ENCODE measurements around the gene NAALADL2.
"Not testable (repeated sequence)": the region's sequence is repeated elsewhere in the genome, so short reads cannot be mapped to it uniquely, and the experiment has no call there.

The NAALADL2 gene

GRCh38 chr3:175447521-175447920, 588.4 kb downstream of the NAALADL2 start:
- no peak for DNase-seq

- DNase-seq: no peak
Measured at GRCh38 chr3:175453361-175453760, 594.2 kb downstream of the NAALADL2 start.

GRCh38 chr3:175456466-175456865, 597.3 kb downstream of the NAALADL2 start:
- DNase-seq: no peak

- DNase-seq: no peak
Measured at GRCh38 chr3:175457301-175457700, 598.2 kb downstream of the NAALADL2 start.

- not testable (repeated sequence) for DNase-seq
Measured at GRCh38 chr3:175460849-175461399, 601.8 kb downstream of the NAALADL2 start.

GRCh38 chr3:175464362-175464761, 605.2 kb downstream of the NAALADL2 start:
- DNase-seq: no peak

GRCh38 chr3:175469124-175469523, 610.0 kb downstream of the NAALADL2 start:
- no peak for DNase-seq

- DNase-seq: no peak
Measured at GRCh38 chr3:175475765-175476164, 616.6 kb downstream of the NAALADL2 start.

GRCh38 chr3:175476489-175476888, 617.4 kb downstream of the NAALADL2 start:
- no peak for DNase-seq

- DNase-seq: no peak
Measured at GRCh38 chr3:175477651-175478224, 618.6 kb downstream of the NAALADL2 start.

- DNase-seq: no peak
Measured at GRCh38 chr3:175478301-175478700, 619.2 kb downstream of the NAALADL2 start.

- no peak for DNase-seq
Measured at GRCh38 chr3:175479175-175479574, 620.0 kb downstream of the NAALADL2 start.

- no peak for DNase-seq
Measured at GRCh38 chr3:175479800-175480199, 620.7 kb downstream of the NAALADL2 start.

- DNase-seq: no peak
Measured at GRCh38 chr3:175484666-175485065, 625.5 kb downstream of the NAALADL2 start.

- no peak for DNase-seq
Measured at GRCh38 chr3:175485436-175485835, 626.3 kb downstream of the NAALADL2 start.

- DNase-seq: no peak
Measured at GRCh38 chr3:175486255-175486654, 627.1 kb downstream of the NAALADL2 start.

GRCh38 chr3:175489406-175489805, 630.3 kb downstream of the NAALADL2 start:
- DNase-seq: no peak

GRCh38 chr3:175493301-175493700, 634.2 kb downstream of the NAALADL2 start:
- no peak for DNase-seq

- DNase-seq: no peak
Measured at GRCh38 chr3:175495331-175495730, 636.2 kb downstream of the NAALADL2 start.

GRCh38 chr3:175502155-175502554, 643.0 kb downstream of the NAALADL2 start:
- DNase-seq: no peak

GRCh38 chr3:175511219-175511785, 652.2 kb downstream of the NAALADL2 start:
- no peak for DNase-seq

- no peak for DNase-seq
Measured at GRCh38 chr3:175512700-175513099, 653.6 kb downstream of the NAALADL2 start.

- no peak for DNase-seq
Measured at GRCh38 chr3:175518459-175518858, 659.3 kb downstream of the NAALADL2 start.

GRCh38 chr3:175521406-175521805, 662.3 kb downstream of the NAALADL2 start:
- DNase-seq: no peak

GRCh38 chr3:175526191-175526590, 667.1 kb downstream of the NAALADL2 start:
- DNase-seq: no peak

Measured in left hindlimb (tissue), 1 donor.